GM18868 (cell line): Measurements from ENCODE around the gene CHMP4A.
A peak's percentile ranks its signal among the peaks of the same experiment; 100 is the strongest.

Experiments
- ATAC-seq: cut with Tn5 transposase; IDR thresholded peaks from one replicate; pipeline ENCODE4 v1.9.1; 2021; ENCODE audit warnings: mild to moderate bottlenecking, moderate library complexity; ENCODE audit not compliant: unreplicated experiment

The CHMP4A gene

GRCh38 chr14:24179961-24180796 lies 33.1 kb downstream of the CHMP4A start:
- ATAC-seq, result no peak

- ATAC-seq, result no peak
Measured at GRCh38 chr14:24179294-24179960, 33.9 kb downstream of the CHMP4A start.

GRCh38 chr14:24178399-24179178 lies 34.7 kb downstream of the CHMP4A start:
- ATAC-seq, result no peak

DNA sequence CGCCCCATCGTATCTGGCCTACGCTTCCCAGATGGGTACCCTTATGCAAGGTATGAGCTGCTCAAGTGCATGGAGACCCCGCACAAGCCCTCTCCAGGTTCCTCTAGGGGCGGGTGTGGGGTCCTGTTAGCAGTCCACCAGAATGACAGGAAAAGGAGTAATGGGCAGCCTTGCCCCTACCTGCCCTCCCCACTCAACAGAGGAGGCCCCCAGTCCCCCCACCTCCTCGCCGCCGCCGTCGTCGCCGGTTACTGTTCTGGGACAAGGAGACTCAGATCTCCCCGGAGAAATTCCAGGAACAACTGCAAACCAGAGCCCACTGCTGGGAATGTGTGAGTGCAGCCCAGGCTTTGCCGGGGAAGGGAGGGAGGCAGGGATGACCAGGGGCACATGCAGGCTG lies 35.4 kb downstream of the CHMP4A start:
- ATAC-seq, result no peak

GRCh38 chr14:24177041-24177825 lies 36.1 kb downstream of the CHMP4A start:
- no peak for ATAC-seq

DNA sequence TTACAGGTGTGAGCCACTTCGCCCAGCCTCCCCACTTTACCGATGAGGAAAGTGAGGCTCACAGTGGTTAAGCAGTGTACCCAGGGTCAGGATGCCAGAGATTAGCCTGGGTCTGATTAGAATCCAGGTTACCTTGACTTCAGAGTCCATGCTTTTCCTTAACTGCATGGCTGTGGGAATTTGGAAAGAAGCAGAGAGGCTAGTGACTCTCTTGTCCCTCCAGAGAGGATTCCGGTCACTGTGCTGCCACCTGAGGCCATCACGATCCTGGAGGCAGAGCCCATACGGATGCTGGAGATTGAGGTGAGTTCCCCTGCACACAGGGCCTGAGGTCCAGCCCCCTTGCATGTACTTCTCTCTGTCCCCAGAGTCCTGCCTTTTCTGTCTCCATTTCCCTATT lies 36.7 kb downstream of the CHMP4A start:
- no peak for ATAC-seq

- ATAC-seq, result no peak
Measured at GRCh38 chr14:24172871-24173281, 40.4 kb downstream of the CHMP4A start.

GRCh38 chr14:24172261-24172860 lies 40.9 kb downstream of the CHMP4A start:
- ATAC-seq, result no peak

DNA sequence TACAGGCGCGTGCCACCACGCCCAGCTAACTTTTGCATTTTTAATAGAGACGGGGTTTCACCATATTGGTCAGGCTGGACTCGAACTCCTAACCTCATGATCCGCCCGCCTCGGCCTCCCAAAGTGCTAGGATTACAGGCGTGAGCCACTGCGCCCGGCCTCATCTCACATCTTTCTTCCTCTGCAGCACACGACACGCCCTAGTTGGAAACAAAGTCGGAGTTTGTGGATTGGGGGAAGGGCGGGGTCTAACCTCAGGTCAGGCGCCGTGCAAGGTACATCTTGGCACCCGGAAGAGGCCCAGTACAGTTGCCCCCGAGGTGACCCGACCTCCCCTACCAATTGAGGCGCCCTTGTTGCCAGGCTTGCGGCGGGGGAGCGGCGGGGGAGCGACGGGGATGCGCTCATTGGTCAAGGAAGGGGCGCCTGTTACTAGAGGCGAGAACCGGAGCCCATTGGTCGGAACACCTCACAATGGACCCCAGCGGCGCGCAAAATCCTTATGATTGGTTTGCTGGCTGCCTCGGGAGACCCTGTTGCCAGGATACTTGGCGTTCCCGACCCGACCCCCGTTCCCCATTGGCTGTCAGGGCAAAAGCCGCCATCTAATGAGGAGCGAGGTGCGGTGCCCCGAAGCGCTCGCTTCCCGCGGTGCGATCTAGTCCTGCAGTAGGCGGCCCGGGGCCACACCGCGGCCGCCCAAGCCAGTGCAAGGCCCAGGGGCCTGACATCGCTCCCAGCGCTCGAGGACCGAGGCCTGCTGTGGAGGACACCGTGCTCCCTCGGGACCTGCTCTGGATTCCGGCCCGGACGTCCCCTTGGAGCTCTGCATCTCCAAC lies 41.6 kb downstream of the CHMP4A start, which contains the start of gene REC8:
TSS of gene REC8 (plus strand) at position 659 of the 839 bp plus-strand sequence. CDS start 473 bp downstream, outside the sequence.
- ATAC-seq, result peak; percentile 88

DNA sequence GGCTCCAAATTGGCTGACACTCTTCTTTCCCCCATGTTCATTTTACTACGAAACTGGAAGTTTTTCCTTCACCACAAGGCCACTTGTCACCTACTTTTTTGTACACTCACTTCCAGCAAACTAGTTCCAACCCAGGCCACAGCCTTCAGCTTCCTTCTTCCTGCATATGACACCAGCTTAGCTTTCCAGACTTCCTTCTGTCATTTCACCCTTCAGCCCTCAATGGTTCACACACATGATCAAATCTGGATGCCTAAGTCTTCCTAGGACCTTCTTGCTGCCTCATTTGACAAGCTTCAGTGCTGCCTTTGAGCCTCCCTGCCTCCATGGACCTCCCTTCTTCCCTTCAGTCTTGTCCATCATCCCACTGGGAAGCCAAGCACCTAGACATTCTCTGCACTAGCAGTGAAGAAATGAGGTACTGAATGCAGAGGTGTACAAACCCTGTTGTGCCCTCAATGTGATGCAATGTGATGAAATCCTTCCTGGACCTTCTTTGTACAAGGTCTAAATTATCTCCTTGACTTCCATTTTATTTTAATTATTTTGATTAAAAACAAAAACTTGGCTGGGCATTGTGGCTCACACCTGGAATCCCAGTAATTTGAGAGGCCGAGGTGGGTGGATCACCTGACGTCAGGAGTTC lies 45.7 kb downstream of the CHMP4A start:
- no peak for ATAC-seq

DNA sequence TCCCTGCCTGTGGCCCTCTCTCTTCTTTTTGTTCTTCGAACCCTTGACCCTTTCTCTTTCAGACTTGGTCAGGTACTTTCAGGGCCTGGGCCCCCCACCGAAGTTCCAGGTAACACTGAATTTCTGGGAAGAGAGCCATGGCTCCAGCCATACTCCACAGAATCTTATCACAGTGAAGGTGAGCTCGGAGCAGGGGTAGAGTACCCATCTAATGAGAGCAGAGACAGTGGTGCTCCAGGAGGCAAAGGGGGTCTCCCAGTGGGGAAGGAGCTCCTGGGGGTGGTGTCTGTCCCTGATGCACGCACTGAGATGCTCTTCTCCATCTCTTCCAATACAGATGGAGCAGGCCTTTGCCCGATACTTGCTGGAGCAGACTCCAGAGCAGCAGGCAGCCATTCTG lies 47.5 kb downstream of the CHMP4A start:
- ATAC-seq, result no peak

DNA sequence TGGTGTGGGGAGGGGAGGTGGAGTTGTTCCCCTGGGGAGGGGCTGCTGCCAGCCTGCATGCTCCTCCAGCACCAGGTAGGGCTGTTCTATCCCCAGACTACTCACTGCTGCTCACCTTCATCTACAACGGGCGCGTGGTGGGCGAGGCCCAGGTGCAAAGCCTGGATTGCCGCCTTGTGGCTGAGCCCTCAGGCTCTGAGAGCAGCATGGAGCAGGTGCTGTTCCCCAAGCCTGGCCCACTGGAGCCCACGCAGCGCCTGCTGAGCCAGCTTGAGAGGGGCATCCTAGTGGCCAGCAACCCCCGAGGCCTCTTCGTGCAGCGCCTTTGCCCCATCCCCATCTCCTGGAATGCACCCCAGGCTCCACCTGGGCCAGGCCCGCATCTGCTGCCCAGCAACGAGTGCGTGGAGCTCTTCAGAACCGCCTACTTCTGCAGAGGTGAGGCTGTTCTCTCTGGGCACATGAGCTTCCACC lies 48.7 kb downstream of the CHMP4A start:
- no peak for ATAC-seq

DNA sequence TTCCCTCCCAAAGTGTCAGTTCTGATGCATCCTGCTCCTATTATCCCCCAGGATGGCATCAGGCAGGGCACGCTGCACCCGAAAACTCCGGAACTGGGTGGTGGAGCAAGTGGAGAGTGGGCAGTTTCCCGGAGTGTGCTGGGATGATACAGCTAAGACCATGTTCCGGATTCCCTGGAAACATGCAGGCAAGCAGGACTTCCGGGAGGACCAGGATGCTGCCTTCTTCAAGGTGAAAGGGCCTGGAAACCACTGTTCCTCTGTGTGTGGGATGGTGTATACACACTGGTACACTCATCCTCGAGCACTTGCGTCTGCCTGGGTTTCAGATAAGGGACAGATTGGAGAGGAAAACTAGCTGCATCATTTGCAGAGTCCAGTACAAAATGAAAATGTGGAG lies 51.2 kb downstream of the CHMP4A start:
- ATAC-seq, result no peak

DNA sequence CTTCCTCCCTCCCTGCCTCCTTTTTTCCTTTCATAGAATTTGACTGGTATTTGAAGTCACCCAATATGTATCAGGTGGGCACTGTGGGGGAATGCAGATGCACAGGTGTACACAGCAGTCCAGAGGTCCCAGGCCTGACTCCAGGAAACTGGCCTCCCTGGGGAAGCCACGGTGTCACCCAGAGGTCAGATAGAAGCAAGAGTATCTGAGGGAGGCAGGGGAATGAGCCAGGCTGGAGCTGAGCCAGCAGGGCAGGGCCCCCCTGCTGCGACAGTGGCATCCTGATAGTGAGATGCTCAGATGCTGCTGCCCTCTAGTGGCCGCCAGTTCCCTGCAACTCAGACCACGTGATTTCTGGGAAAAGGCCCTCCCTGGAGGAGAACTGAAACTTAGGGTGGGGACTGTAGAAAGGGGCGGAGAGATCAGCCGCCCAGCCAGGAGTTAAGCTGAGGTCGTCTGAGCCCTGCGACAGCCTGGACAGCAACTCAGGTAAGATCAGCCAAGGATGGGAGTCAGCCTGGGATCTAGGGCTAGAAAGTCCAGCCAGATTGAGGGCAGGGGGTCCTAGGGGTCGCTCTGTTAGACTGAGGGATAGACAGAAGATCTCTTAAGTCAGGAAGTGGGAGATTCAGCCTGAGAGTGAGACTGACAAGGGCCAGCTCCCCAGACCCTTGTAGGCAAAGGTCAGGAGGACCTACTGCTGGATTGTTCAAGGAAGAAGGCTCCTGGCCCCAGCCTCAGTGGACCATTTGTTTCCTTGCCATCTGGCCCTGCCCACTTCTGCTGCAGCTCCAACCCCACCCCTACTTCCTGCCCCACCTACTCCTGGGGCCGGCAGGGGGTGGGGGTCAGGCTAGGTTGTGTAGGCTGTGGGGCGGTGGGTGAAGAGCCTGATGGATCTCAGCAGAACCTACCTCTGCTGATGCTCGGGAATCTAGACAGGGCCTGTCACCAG lies 52.2 kb downstream of the CHMP4A start, which contains the start of gene IRF9:
TSS of gene IRF9 (plus strand) at position 416 of the 955 bp plus-strand sequence. CDS start 880 bp downstream, outside the sequence.
- peak; percentile 72 for ATAC-seq

DNA sequence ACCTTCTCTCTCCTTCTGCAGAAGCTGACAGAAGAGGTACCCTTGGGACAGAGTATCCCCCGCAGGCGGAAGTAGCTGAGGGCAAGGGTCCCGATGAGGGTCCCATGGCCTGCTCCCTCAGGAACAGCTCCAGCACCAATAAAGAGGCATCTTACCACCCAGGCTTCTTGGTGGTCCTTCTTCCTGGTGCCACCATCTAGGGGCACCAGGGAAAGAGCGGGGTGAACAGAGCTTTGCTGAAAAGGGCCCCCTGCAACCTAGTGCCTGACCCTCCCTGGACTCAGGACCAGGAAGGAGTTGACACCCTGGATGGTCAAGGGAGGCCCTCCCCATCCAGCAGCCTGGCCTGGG lies 52.8 kb downstream of the CHMP4A start:
- ATAC-seq, result no peak

- no peak for ATAC-seq
Measured at GRCh38 chr14:24159777-24160498, 53.4 kb downstream of the CHMP4A start.
